Testis (tissue), 2 donors: Measurements from ENCODE around the gene MYL10.

Experiments
- POLR2A ChIP-seq: fragments of 450-650 bp; IDR thresholded peaks from one replicate; pipeline ENCODE4 v1.6.1; 2017; ENCODE audit warnings: antibody characterized with exemption, mild to moderate bottlenecking, moderate library complexity
- TF ChIP-seq, protein P1 (sequence below), 3 experiments: fragments of 450-650 bp in 2 of 3; fragments of 200-600 bp in 1 of 3; sonication (generic) in 1 of 3; IDR thresholded peaks; one replicate each; pipeline ENCODE4 v1.5.1; 2016 to 2019; ENCODE audit warnings: antibody characterized with exemption in 3 of 3, mild to moderate bottlenecking in 2 of 3, moderate library complexity in 1 of 3

- TF ChIP-seq POLR2A, result no peak
- TF ChIP-seq, protein P1, sequence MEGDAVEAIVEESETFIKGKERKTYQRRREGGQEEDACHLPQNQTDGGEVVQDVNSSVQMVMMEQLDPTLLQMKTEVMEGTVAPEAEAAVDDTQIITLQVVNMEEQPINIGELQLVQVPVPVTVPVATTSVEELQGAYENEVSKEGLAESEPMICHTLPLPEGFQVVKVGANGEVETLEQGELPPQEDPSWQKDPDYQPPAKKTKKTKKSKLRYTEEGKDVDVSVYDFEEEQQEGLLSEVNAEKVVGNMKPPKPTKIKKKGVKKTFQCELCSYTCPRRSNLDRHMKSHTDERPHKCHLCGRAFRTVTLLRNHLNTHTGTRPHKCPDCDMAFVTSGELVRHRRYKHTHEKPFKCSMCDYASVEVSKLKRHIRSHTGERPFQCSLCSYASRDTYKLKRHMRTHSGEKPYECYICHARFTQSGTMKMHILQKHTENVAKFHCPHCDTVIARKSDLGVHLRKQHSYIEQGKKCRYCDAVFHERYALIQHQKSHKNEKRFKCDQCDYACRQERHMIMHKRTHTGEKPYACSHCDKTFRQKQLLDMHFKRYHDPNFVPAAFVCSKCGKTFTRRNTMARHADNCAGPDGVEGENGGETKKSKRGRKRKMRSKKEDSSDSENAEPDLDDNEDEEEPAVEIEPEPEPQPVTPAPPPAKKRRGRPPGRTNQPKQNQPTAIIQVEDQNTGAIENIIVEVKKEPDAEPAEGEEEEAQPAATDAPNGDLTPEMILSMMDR (IDR thresholded peaks at IDR 0.05), result no peak
Observed at GRCh38 chr7:101671371-101672356, 42.6 kb upstream of the MYL10 start.
